Suprapubic skin (tissue), 4 donors: Measurements from ENCODE around the gene ALMS1. TPM values are rescaled to one million over a fixed set of nuclear protein-coding genes. Genes with fewer than 3 reads are reported as not detected.
"Not testable (repeated sequence)": the region's sequence is repeated elsewhere in the genome, so short reads cannot be mapped to it uniquely, and the experiment has no call there.

Experiments used
- DNase-seq, 2 donors: peaks; one replicate each; pipeline ENCODE4 v3.0.0-alpha.2; 2019; ENCODE audit warnings: low spot score in 2 of 2
- H3K27ac ChIP-seq: fragments of 200-600 bp; sonication (generic); one replicate; pipeline ENCODE4 v1.5.1; 2019
- H3K27me3 ChIP-seq: fragments of 200-600 bp; sonication (generic); one replicate; pipeline ENCODE4 v1.5.1; 2019
- H3K36me3 ChIP-seq: fragments of 200-600 bp; sonication (generic); one replicate; pipeline ENCODE4 v1.5.1; 2019
- H3K4me1 ChIP-seq: fragments of 200-600 bp; sonication (generic); one replicate; pipeline ENCODE4 v1.5.1; 2019
- H3K4me3 ChIP-seq: fragments of 200-600 bp; sonication (generic); one replicate; pipeline ENCODE4 v1.5.1; 2019; ENCODE audit warnings: mild to moderate bottlenecking
- H3K9me3 ChIP-seq: fragments of 200-600 bp; sonication (generic); one replicate; pipeline ENCODE4 v1.5.1; 2019
- EP300 ChIP-seq: sonication (generic); formaldehyde crosslinking; IDR thresholded peaks from one replicate; pipeline ENCODE4 v1.6.1; 2017; ENCODE audit warnings: antibody characterized with exemption
- POLR2A ChIP-seq, 2 donors: fragments of 450-650 bp; IDR thresholded peaks; one replicate each; pipeline ENCODE4 v1.6.1; 2017; ENCODE audit warnings: antibody characterized with exemption in 2 of 2, mild to moderate bottlenecking in 2 of 2, moderate library complexity in 2 of 2
- POLR2AphosphoS5 ChIP-seq, 3 donors: sonication (generic); formaldehyde crosslinking; IDR thresholded peaks; one replicate each; pipeline ENCODE4 v1.6.1; 2017; ENCODE audit warnings: antibody characterized with exemption in 3 of 3
- WGBS: methylation state at CpG from one replicate; pipeline ENCODE4 v1.1.5; 2018; 5-methylcytosine and 5-hydroxymethylcytosine counted together
- total RNA-seq, 4 donors: library from RNA; depleted of rRNA; stranded (reverse); fragments of >200 nt; gene quantifications; one replicate each; pipeline ENCODE4 v1.1.0, GENCODE V29; 2016
- TF ChIP-seq, protein P1 (sequence below), 2 donors: fragments of 200-600 bp in 1 of 2; fragments of 450-650 bp in 1 of 2; sonication (generic) in 1 of 2; IDR thresholded peaks; one replicate each; pipeline ENCODE4 v1.5.1; 2016 to 2019; ENCODE audit warnings: antibody characterized with exemption in 2 of 2, mild to moderate bottlenecking in 1 of 2, moderate library complexity in 1 of 2

The ALMS1 gene
- total RNA-seq, 4 donors from 2014 or later, result 12.3 to 24.0 (median 18.5) TPM

GRCh38 chr2:73642338-73643018 is 256.8 kb downstream of the ALMS1 start, which contains the start of gene NAT8:
NAT8 (minus strand) TSS chr2:73642422; CDS start chr2:73641628, 794 bp downstream.
- 87% methylated on average over 4 of the region's 13 CpGs for WGBS
- TF ChIP-seq, protein P1, sequence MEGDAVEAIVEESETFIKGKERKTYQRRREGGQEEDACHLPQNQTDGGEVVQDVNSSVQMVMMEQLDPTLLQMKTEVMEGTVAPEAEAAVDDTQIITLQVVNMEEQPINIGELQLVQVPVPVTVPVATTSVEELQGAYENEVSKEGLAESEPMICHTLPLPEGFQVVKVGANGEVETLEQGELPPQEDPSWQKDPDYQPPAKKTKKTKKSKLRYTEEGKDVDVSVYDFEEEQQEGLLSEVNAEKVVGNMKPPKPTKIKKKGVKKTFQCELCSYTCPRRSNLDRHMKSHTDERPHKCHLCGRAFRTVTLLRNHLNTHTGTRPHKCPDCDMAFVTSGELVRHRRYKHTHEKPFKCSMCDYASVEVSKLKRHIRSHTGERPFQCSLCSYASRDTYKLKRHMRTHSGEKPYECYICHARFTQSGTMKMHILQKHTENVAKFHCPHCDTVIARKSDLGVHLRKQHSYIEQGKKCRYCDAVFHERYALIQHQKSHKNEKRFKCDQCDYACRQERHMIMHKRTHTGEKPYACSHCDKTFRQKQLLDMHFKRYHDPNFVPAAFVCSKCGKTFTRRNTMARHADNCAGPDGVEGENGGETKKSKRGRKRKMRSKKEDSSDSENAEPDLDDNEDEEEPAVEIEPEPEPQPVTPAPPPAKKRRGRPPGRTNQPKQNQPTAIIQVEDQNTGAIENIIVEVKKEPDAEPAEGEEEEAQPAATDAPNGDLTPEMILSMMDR (IDR thresholded peaks at IDR 0.05), result no peak
- H3K27me3 ChIP-seq, result no peaks in the 10 kb centered on the region

DNA sequence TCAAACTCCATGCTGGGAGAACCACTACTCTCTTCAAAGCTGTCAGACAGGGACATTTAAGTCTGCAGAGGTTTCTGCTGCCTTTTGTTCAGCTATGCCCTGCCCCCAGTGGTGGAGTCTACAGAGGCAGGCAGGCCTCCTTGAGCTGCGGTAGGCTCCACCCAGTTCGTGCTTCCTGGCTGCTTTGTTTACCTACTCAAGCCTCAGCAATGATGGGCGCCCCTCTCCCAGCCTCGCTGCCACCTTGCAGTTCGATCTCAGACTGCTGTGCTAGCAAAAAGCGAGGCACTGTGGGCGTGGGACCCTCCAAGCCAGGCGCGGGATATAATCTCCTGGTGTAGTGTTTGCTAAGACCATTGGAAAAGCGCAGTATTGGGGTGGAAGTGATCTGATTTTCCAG is 262.1 kb downstream of the ALMS1 start:
- H3K27ac ChIP-seq, H3K27me3 ChIP-seq, H3K36me3 ChIP-seq, H3K4me1 ChIP-seq, H3K9me3 ChIP-seq, H3K4me3 ChIP-seq, DNase-seq: not testable (repeated sequence)
- WGBS, result 94% methylated on average over 6 of the region's 10 CpGs

More at GRCh38 chr2:73642338-73643018, 256.8 kb downstream of the ALMS1 start, which contains the start of gene NAT8:
- Histone ChIP-seq H3K4me1 (no peaks in the 10 kb centered on the region), H3K4me3 (no peak within 1 kb of the TSS), H3K9me3 (no peaks in the 10 kb centered on the region), H3K36me3 (no peaks in the 10 kb centered on the region), H3K27ac (no peak within 1 kb of the TSS)
- no peak for DNase-seq

DNA sequence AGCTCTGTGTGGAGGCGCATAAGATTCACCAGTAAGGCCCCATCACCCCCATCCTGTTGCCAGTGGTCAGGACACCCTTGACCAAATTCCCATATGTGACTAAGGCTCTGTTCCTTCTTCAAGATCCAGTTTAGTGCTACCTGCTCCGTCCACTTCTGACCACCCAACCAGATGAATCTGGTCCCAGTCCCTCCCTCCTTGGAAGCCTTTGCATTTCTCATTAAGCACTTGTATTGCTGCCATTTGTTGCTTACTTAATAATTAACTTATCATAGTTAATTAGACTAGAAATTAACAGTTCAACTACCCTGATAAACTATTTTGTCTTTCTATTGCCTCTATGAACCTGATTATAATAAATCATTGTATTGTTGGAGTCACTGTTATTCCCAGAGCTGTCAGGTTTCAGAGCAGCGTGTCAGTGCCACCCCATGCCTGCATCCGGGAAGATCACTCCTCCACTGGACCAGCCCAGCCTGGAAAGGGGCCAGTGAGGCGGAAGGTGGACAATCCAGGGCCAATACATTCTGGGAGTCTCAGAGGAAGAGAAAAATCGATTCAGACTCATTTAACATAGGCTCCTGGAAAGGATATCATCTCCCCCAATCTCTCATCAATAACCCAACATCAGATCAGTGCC is 266.1 kb downstream of the ALMS1 start:
- no peak for TF ChIP-seq POLR2A (IDR thresholded peaks at IDR 0.05)
- no peak for TF ChIP-seq POLR2AphosphoS5 (IDR thresholded peaks at IDR 0.05)
- no peak for TF ChIP-seq EP300
- TF ChIP-seq, protein P1 (IDR thresholded peaks at IDR 0.05), result no peak
- no peak for DNase-seq
- Histone ChIP-seq H3K27ac (no peak overlapping the region), H3K9me3 (no peaks in the 10 kb centered on the region), H3K4me3 (no peak overlapping the region), H3K27me3 (no peaks in the 10 kb centered on the region), H3K4me1 (no peaks in the 10 kb centered on the region), H3K36me3 (no peaks in the 10 kb centered on the region)
- 77% methylated on average over 2 of the region's 6 CpGs for WGBS

DNA sequence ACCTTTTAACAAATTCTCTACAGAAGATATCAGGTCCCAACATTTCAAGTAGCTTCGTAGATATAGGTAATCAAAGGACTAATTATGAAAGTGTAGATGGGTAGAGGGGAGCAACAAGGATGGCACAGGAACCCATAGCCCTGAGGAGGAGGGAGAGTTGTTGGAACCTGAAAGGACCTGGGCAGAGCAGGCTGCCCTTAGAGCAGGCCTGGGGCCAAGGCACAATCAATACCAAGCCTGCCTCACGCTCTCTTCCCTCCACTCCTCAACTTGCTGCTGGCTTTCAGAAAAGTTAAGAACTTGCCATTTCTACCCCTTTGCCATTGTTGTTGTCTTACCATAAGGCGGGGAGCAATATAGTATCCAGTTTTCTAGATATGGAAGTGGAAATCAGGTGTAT is 266.7 kb downstream of the ALMS1 start:
- DNase-seq, result no peak
- Histone ChIP-seq H3K27ac (no peak overlapping the region), H3K9me3 (no peaks in the 10 kb centered on the region), H3K4me1 (no peaks in the 10 kb centered on the region), H3K27me3 (no peaks in the 10 kb centered on the region), H3K36me3 (no peaks in the 10 kb centered on the region), H3K4me3 (no peak overlapping the region)
- WGBS, result 83% methylated on average over 3 of the region's 3 CpGs
- TF ChIP-seq POLR2A (IDR thresholded peaks at IDR 0.05), result no peak
- no peak for TF ChIP-seq EP300
- TF ChIP-seq POLR2AphosphoS5 (IDR thresholded peaks at IDR 0.05), result no peak
- TF ChIP-seq, protein P1 (IDR thresholded peaks at IDR 0.05), result no peak

GRCh38 chr2:73654175-73654574 is 268.5 kb downstream of the ALMS1 start:
- Histone ChIP-seq H3K27me3 (no peaks in the 10 kb centered on the region), H3K4me3 (no peak overlapping the region), H3K36me3 (no peaks in the 10 kb centered on the region), H3K27ac (no peak overlapping the region), H3K9me3 (peaks cover 3% of the 10 kb centered on the region), H3K4me1 (no peaks in the 10 kb centered on the region)
- 69% methylated on average over 2 of the region's 2 CpGs for WGBS
- TF ChIP-seq EP300 (no peak), POLR2A (IDR thresholded peaks at IDR 0.05) (no peak), POLR2AphosphoS5 (IDR thresholded peaks at IDR 0.05) (no peak)
- TF ChIP-seq, protein P1 (IDR thresholded peaks at IDR 0.05), result no peak
- DNase-seq, result no peak

Other genes with a start within 250 kb of the ALMS1 start
- not detected for gene NOTO, start 183.3 kb upstream of the ALMS1 start, total RNA-seq
- 10 to 100 TPM; 17.0 to 38.4 (median 20.0) TPM for gene SMYD5, start 171.6 kb upstream of the ALMS1 start, total RNA-seq
- 10 to 100 TPM in 3 of 4 donors, 1 to 10 TPM in 1; 7.4 to 34.8 (median 25.3) TPM for gene PRADC1, start 152.6 kb upstream of the ALMS1 start, total RNA-seq
- 100 to 1,000 TPM in 3 of 4 donors, 10 to 100 TPM in 1; 99.7 to 175 (median 158) TPM for gene CCT7, start 151.5 kb upstream of the ALMS1 start, total RNA-seq
- 1 to 10 TPM; 1.1 to 8.2 (median 5.7) TPM for gene FBXO41, start 101.4 kb upstream of the ALMS1 start, total RNA-seq
- not detected for gene EGR4, start 92.3 kb upstream of the ALMS1 start, total RNA-seq